Pancreas (tissue), 10 donors: ENCODE measurements around the gene GDF7. TPM values are rescaled to one million over a fixed set of nuclear protein-coding genes. Genes with fewer than 3 reads are reported as not detected.
A peak's percentile ranks its signal among the peaks of the same experiment; 100 is the strongest.

ENCODE experiments used
- ATAC-seq, 4 donors: fragments of 200-7000 bp; cut with Tn5 transposase; one replicate each; pipeline versions ENCODE4 v1.8.0 to v1.9.1; 2020; ENCODE audit warnings: mild to moderate bottlenecking in 4 of 4, moderate library complexity in 4 of 4
- DNase-seq, 6 donors: peaks; one replicate each; pipeline ENCODE4 v3.0.0-alpha.2; 2020
- FAIRE-seq: peaks from 2 replicates; lab custom pipeline; 2012; peaks lifted over from hg19 to GRCh38; lab: Jason Lieb, UNC
- H3K27ac ChIP-seq, 4 donors: fragments of 200-600 bp; sonication (generic); 1 replicate in 3 of 4; 2 replicates in 1 of 4; pipeline versions ENCODE4 v1.5.0 to v1.8.0; 2020
- H3K27me3 ChIP-seq, 4 donors: fragments of 200-600 bp; one replicate each; pipeline ENCODE4 v1.8.0; 2021
- H3K36me3 ChIP-seq, 3 donors: fragments of 200-600 bp; sonication (generic) in 1 of 3; one replicate each; pipeline versions ENCODE4 v1.5.0 to v1.8.0; 2020 to 2021
- H3K4me1 ChIP-seq, 3 donors: fragments of 200-600 bp; one replicate each; pipeline ENCODE4 v1.8.0; 2021
- H3K4me3 ChIP-seq, 4 donors: fragments of 200-600 bp; sonication (generic) in 2 of 4; one replicate each; pipeline versions ENCODE4 v1.5.0 to v1.8.0; 2020 to 2021
- H3K9me3 ChIP-seq, 4 donors: fragments of 200-600 bp; one replicate each; pipeline ENCODE4 v1.8.0; 2021
- CTCF ChIP-seq, 4 donors: fragments of 200-600 bp; sonication (generic) in 3 of 4; IDR thresholded peaks; one replicate each; pipeline versions ENCODE4 v1.5.0 to v1.8.0; 2021; ENCODE audit warnings: antibody characterized with exemption in 4 of 4
- WGBS, 2 donors: extraction: QIAGEN DNeasy Blood & Tissue Kit; methylation state at CpG; one replicate each; pipeline ENCODE4 v1.1.7; 2013; 5-methylcytosine and 5-hydroxymethylcytosine counted together
- intact Hi-C, 3 donors: fragments of 100-400 bp; cut with DNase I; formaldehyde crosslinking; loops; one replicate each; pipeline versions ENCODE4 v1.11.1 to v1.14.2; 2022
- polyA plus RNA-seq, 2 donors: library from polyadenylated mRNA; stranded (reverse); fragments of 200-250 nt; gene quantifications; one replicate each; pipeline ENCODE4 v1.2.3, GENCODE V29; 2013
- total RNA-seq, 6 donors: library from RNA; stranded (reverse); fragmentation: NEBNext Ultra II Directional in 4 of 6; extraction: Animal tissue kit (Norgen Biotek cat#: 25700) in 4 of 6; gene quantifications; one replicate each; pipeline versions ENCODE4 v1.2.1 to v1.2.4, GENCODE V29; 2021 to 2023
- donor health status: healthy with polysubstance abuse.
- donor health status: DM: no; HTN: no; CAD: no; lungs with moderate emphysema.
- donor health status: DM: no; HTN: no; CAD: no.
- donor health status: control.
- donor health status: control.
- donor health status: Bipolar disorder and iron deficiency.
- donor health status: DM: yes; HTN: yes; CAD: no.
- donor health status: DM: no; HTN: no; CAD: no.
- donor health status: DM: no; HTN: no; CAD: no.
- donor health status: DM: yes; HTN: yes; CAD: no.

GDF7 gene
- total and polyA plus RNA-seq, 8 donors, result 0.16 to 0.98 (median 0.73) TPM

- H3K9me3 ChIP-seq, result no peaks in the 10 kb centered on the region
- no peaks in the 10 kb centered on the region for H3K27me3 ChIP-seq
- intact Hi-C loops, result no loop called here
- H3K4me1 ChIP-seq, result peaks cover 0 to 16% (median 0%) of the 10 kb centered on the region in 3 donors
- ATAC-seq (no peak), FAIRE-seq (no peak), DNase-seq (peak in 1 of 6 donors; percentile 50)
- no peaks in the 10 kb centered on the region for H3K36me3 ChIP-seq
- H3K27ac ChIP-seq, result no peak overlapping the region
- 91 to 96% methylated on average over 13 of the region's 13 CpGs for WGBS, 2 donors
- no peak overlapping the region for H3K4me3 ChIP-seq
- no peak for TF ChIP-seq CTCF (IDR thresholded peaks at IDR 0.05)
Measured at GRCh38 chr2:20638014-20638413, 28.9 kb upstream of the GDF7 start.

GRCh38 chr2:20638646-20639430 lies 28.1 kb upstream of the GDF7 start:
- no peak for TF ChIP-seq CTCF (IDR thresholded peaks at IDR 0.05)
- WGBS, 2 donors, result 82 to 83% methylated on average over 15 of the region's 15 CpGs
- peak in 2 of 6 donors; percentile 11 to 55 for DNase-seq
- intact Hi-C loops, result no loop called here
- no peaks in the 10 kb centered on the region for H3K36me3 ChIP-seq
- H3K9me3 ChIP-seq, result no peaks in the 10 kb centered on the region
- H3K27ac ChIP-seq, result no peak overlapping the region
- no peak for ATAC-seq
- H3K4me1 ChIP-seq, result peaks cover 0 to 16% (median 0%) of the 10 kb centered on the region in 3 donors
- no peak overlapping the region for H3K4me3 ChIP-seq
- no peak for FAIRE-seq
- no peaks in the 10 kb centered on the region for H3K27me3 ChIP-seq

GRCh38 chr2:20640411-20641122 lies 26.4 kb upstream of the GDF7 start:
- WGBS, 2 donors, result 76 to 81% methylated on average over 13 to 14 of the region's 14 CpGs
- ATAC-seq (no peak), FAIRE-seq (no peak), DNase-seq (peak in 2 of 6 donors; percentile 42 to 80)
- Histone ChIP-seq H3K27ac (no peak overlapping the region), H3K36me3 (no peaks in the 10 kb centered on the region), H3K4me3 (no peak overlapping the region), H3K4me1 (peaks cover 0 to under 1% (median 0%) of the 10 kb centered on the region in 3 donors), H3K9me3 (no peaks in the 10 kb centered on the region), H3K27me3 (no peaks in the 10 kb centered on the region)
- intact Hi-C loops, result loop anchor here in 2 of 3 donors (5.0 kb wide), 3 partner anchors 198 to 243 kb away; no protein-coding TSS in a partner anchor
- TF ChIP-seq CTCF (IDR thresholded peaks at IDR 0.05), result no peak

- Histone ChIP-seq H3K36me3 (no peaks in the 10 kb centered on the region), H3K27ac (no peak overlapping the region), H3K4me1 (no peaks in the 10 kb centered on the region), H3K9me3 (no peaks in the 10 kb centered on the region), H3K4me3 (no peak overlapping the region), H3K27me3 (no peaks in the 10 kb centered on the region)
- TF ChIP-seq CTCF (IDR thresholded peaks at IDR 0.05), result no peak
- no peak for FAIRE-seq
- intact Hi-C loops, result loop anchor here in 2 of 3 donors (5.0 kb wide), 3 partner anchors 199 to 244 kb away; no protein-coding TSS in a partner anchor
- ATAC-seq, result peak in 2 of 4 donors; percentile 3 to 11
- 84 to 89% methylated on average over 23 of the region's 23 CpGs for WGBS, 2 donors
- DNase-seq, result peak in 2 of 6 donors; percentile 14 to 55
Measured at GRCh38 chr2:20641123-20641985, 25.6 kb upstream of the GDF7 start.
